Measurements from ENCODE around the gene KIFC3.
A peak's percentile ranks its signal among the peaks of the same experiment; 100 is the strongest.
"Not testable (repeated sequence)": the region's sequence is repeated elsewhere in the genome, so short reads cannot be mapped to it uniquely, and the experiment has no call there.

KIFC3 gene

GRCh38 chr16:57795431-57795878, 6.8 kb downstream of the KIFC3 start:
- H3K27ac ChIP-seq, result peak overlapping the region in 1 of 21 experiments; percentile 8
- no peak overlapping the region for H3K4me3 ChIP-seq

- Histone ChIP-seq H3K4me3 (no peak overlapping the region), H3K27ac (peak overlapping the region in 1 of 21 experiments; percentile 8)
Observed at GRCh38 chr16:57794849-57795430, 7.4 kb downstream of the KIFC3 start.

- Histone ChIP-seq H3K27ac (no peak overlapping the region), H3K4me3 (no peak overlapping the region)
Observed at GRCh38 chr16:57791893-57792461, 10.3 kb downstream of the KIFC3 start.

GRCh38 chr16:57791195-57791892, 10.9 kb downstream of the KIFC3 start:
- Histone ChIP-seq H3K27ac (peak overlapping the region in 2 of 21 experiments; percentile 15 to 16), H3K4me3 (no peak overlapping the region)

GRCh38 chr16:57788951-57789350, 13.3 kb downstream of the KIFC3 start:
- Histone ChIP-seq H3K27ac (peak overlapping the region in 2 of 21 experiments; percentile 32 to 33), H3K4me3 (no peak overlapping the region)

GRCh38 chr16:57788252-57788841, 13.9 kb downstream of the KIFC3 start:
- no peak overlapping the region for H3K4me3 ChIP-seq
- peak overlapping the region in 5 of 21 experiments; percentile 18 to 63 (median 32) for H3K27ac ChIP-seq

- peak overlapping the region in 5 of 21 experiments; percentile 18 to 63 (median 32) for H3K27ac ChIP-seq
Observed at GRCh38 chr16:57787519-57787905, 14.8 kb downstream of the KIFC3 start.

GRCh38 chr16:57786632-57787518, 15.4 kb downstream of the KIFC3 start:
- Histone ChIP-seq H3K4me3 (no peak overlapping the region), H3K27ac (peak overlapping the region in 6 of 21 experiments; percentile 14 to 61 (median 28))

More at GRCh38 chr16:57787519-57787905, 14.8 kb downstream of the KIFC3 start:
- H3K4me3 ChIP-seq, result no peak overlapping the region

- peak overlapping the region in 1 of 21 experiments; percentile 61 for H3K27ac ChIP-seq
Observed at GRCh38 chr16:57785924-57786323, 16.4 kb downstream of the KIFC3 start.

GRCh38 chr16:57785385-57785784, 16.9 kb downstream of the KIFC3 start:
- Histone ChIP-seq H3K4me3 (no peak overlapping the region), H3K27ac (no peak overlapping the region)

More at GRCh38 chr16:57785924-57786323, 16.4 kb downstream of the KIFC3 start:
- H3K4me3 ChIP-seq, result no peak overlapping the region

GRCh38 chr16:57784334-57784733, 18.0 kb downstream of the KIFC3 start:
- no peak overlapping the region for H3K4me3 ChIP-seq
- H3K27ac ChIP-seq, result no peak overlapping the region

- Histone ChIP-seq H3K27ac (no peak overlapping the region), H3K4me3 (no peak overlapping the region)
Observed at GRCh38 chr16:57783883-57784282, 18.4 kb downstream of the KIFC3 start.

- Histone ChIP-seq H3K4me3 (no peak overlapping the region), H3K27ac (no peak overlapping the region)
Observed at GRCh38 chr16:57783116-57783515, 19.2 kb downstream of the KIFC3 start.

- not testable (repeated sequence) for H3K27ac ChIP-seq, H3K4me3 ChIP-seq
Observed at GRCh38 chr16:57782607-57783055, 19.7 kb downstream of the KIFC3 start.

- Histone ChIP-seq H3K27ac (peak overlapping the region in 1 of 21 experiments; percentile 11), H3K4me3 (no peak overlapping the region)
Observed at GRCh38 chr16:57781741-57782606, 20.3 kb downstream of the KIFC3 start.

- Histone ChIP-seq H3K27ac (peak overlapping the region in 1 of 21 experiments; percentile 11), H3K4me3 (no peak overlapping the region)
Observed at GRCh38 chr16:57781349-57781740, 20.9 kb downstream of the KIFC3 start.

GRCh38 chr16:57779836-57780235, 22.5 kb downstream of the KIFC3 start:
- H3K27ac ChIP-seq, H3K4me3 ChIP-seq: not testable (repeated sequence)

- Histone ChIP-seq H3K27ac (no peak overlapping the region), H3K4me3 (no peak overlapping the region)
Observed at GRCh38 chr16:57778658-57779057, 23.6 kb downstream of the KIFC3 start.

All from skin epidermis (tissue), 12 donors.